ENCODE measurements around the gene NADSYN1.

Gene NADSYN1

GRCh38 chr11:71451596-71452198, 1.3 kb upstream of the NADSYN1 start:
- DNase-seq = no peak

GRCh38 chr11:71452199-71453036, 585 bp upstream of the NADSYN1 start:
- DNase-seq = peak; percentile 53

GRCh38 chr11:71453918-71454304, 908 bp downstream of the NADSYN1 start:
- no peak for DNase-seq

GRCh38 chr11:71454470-71455113, 1.6 kb downstream of the NADSYN1 start:
- DNase-seq = no peak

- DNase-seq = no peak
Measured at GRCh38 chr11:71456294-71456693, 3.3 kb downstream of the NADSYN1 start.

- no peak for DNase-seq
Measured at GRCh38 chr11:71456831-71457230, 3.8 kb downstream of the NADSYN1 start.

GRCh38 chr11:71458146-71459070, 5.4 kb downstream of the NADSYN1 start:
- DNase-seq = no peak

DNA sequence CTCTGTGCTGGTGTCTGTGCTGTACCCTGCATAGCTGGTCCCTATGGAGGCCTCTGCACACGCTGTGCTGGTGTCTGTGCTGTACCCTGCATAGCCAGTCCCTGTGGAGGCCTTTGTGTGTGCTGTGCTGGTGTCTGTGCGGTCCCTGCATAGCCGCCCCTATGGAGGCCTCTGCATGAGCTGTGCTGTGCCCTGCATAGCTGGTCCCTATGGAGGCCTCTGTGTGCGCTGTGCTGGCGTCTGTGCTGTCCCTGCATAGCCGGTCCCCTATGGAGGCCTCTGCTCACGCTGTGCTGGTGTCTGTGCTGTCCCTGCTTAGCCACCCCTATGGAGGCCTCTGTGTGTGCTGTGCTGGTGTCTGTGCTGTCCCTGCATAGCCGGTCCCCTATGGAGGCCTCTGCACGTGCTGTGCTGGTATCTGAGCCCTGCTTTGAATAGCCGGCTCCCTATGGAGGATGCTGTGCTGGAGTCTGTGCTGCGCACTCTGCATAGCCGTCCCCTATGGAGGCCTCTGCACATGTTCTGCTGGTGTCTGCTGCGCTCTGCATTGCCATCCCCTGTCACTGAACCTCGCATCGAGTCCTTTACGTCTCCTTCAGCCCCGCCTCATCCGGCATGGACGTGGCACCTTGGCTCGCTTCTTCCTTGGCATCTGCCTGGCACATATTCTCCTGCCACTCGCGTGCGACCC, 6.2 kb downstream of the NADSYN1 start:
- no peak for DNase-seq

GRCh38 chr11:71459767-71460320, 6.8 kb downstream of the NADSYN1 start:
- no peak for DNase-seq

- DNase-seq = no peak
Measured at GRCh38 chr11:71461696-71462095, 8.7 kb downstream of the NADSYN1 start.

DNA sequence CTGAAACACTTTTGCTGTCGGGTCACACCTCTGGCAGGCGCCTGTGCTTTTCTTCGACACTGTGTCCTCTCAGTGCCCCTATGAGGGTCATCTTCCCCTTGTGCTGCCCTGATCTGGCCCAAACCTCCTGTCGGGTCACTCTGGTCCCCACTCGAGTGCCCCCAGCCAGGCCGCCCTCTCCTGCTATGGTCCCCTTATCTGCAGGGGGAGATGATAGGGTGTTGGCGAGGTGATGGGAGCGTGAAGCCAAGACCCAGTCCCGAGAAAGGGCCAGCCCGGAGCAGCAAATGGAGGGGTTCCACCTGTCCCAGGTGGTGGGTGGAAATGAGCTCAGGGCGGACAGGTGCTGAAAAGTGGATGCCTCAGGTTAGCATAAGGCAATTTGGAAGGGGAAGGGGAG, 9.7 kb downstream of the NADSYN1 start:
- DNase-seq = no peak

DNA sequence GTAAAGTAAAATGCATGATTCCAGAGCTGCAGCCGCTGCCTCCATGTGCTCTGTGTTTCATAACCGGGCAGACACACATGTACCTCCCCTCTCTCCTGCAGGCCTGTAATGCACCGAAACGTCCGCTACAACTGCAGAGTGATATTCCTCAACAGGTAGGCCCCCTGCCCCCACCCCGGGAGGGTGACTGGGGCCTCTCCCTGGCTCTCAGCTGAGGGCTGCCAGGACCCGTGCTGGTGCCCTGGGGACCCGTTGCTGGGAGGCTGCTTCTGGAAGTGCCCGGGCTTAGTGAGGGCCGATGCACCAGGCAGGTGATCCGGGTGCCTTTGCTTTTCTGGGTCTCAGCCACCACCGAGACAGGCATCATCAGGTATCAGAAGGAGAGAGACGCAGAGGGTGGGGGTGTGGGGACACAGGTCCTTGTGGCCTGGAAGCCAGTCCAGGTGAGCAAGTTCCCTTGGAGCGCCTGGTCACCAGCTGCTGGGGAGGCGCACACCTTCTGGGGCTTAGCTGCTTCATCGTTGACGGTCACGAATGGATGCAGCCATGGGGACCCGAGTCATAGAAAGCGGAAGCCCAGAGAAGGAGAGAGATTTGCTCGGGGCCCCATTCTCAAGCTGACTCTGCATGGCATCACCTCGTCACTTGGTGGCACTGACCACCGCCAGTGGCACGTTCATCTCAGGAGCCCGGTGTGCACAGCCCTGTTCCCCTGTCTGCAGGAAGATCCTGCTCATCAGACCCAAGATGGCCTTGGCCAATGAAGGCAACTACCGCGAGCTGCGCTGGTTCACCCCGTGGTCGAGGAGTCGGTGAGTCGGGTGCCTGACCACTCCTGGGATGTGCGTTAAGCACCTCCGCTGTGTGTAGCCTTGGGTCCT, 10.6 kb downstream of the NADSYN1 start:
- no peak for DNase-seq

DNA sequence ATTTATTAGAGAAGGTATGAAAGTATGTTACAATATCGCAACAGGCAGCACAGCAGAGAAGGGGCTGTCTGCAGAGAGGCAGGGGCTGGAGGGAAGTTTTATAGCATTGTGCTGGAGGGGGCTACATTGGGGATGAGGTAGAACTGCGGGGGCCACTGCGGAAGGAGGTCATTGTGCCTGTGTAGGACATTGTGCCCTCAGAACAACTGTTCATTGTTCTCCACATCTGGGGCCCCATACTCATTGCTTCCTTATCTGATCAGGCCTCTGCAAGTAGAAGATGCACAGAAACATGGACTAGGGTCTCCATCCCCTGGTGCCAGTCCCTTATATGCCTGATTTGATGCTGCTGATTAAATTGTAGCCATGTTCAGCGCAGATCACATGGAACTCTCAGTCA, 12.1 kb downstream of the NADSYN1 start:
- no peak for DNase-seq

DNA sequence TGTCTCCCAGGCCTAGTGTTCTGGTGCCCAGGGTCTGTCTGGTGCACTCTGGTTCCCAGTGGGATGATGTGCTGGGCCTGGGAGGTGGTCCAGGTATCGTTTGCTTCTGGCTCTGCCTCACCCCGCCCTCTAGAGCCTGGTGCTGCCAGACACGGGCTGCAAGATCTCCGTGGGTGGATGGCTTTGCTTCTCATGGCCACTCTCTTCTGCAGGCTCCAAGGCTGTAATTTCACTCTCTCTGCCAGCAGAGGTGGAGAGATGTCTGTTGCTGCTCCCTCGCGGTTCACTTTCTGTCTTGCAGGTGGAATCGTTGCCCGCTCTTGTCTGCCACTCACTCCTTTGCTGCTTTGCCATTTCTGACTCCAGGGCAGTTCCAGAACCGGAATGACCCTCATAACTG, 13.4 kb downstream of the NADSYN1 start:
- DNase-seq = no peak

GRCh38 chr11:71467164-71467563, 14.2 kb downstream of the NADSYN1 start:
- no peak for DNase-seq

DNA sequence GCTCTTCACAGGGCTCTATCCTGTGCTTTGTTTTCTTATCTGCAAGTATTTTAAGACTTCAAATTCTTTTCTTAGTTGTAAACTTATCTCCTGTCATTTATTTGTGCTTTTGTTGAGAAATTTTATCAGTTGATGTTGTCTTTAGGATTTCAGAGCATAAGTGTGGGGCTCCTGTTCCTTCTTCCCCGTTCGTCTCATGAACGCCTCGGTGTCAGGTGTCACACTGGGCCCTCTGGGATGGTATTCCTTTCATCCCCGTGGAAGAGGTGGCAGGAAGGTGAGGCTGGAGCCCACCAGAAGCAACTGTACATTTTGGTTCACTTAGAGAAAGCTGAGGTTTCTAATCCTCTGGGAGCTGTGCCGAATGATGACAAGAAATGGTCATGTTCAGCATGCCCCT, 17.9 kb downstream of the NADSYN1 start:
- no peak for DNase-seq

DNA sequence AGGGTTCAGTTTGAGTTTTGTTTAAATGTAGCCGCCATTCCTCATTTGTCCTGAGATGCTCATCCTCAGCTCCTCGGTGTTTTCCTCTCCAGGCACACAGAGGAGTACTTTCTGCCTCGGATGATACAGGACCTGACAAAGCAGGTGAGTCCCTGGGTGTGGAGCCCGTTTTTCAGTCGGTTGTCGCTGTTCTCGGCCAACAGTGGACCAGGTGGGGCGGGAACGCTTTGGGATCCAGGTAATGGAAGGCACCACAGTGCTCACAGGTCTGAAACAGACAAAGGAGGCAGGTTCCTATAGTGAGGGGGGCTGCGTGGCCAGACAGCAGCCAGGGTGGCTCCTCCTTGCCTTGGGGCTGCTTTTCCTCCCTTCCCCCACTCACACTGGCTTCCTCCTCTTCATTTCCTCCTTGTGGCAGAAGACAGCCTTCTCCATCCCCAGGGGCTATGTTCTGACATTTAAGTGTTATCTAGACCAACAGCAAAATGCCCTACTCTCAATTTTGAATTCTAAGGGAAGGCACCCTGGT, 19.4 kb downstream of the NADSYN1 start:
- no peak for DNase-seq

DNA sequence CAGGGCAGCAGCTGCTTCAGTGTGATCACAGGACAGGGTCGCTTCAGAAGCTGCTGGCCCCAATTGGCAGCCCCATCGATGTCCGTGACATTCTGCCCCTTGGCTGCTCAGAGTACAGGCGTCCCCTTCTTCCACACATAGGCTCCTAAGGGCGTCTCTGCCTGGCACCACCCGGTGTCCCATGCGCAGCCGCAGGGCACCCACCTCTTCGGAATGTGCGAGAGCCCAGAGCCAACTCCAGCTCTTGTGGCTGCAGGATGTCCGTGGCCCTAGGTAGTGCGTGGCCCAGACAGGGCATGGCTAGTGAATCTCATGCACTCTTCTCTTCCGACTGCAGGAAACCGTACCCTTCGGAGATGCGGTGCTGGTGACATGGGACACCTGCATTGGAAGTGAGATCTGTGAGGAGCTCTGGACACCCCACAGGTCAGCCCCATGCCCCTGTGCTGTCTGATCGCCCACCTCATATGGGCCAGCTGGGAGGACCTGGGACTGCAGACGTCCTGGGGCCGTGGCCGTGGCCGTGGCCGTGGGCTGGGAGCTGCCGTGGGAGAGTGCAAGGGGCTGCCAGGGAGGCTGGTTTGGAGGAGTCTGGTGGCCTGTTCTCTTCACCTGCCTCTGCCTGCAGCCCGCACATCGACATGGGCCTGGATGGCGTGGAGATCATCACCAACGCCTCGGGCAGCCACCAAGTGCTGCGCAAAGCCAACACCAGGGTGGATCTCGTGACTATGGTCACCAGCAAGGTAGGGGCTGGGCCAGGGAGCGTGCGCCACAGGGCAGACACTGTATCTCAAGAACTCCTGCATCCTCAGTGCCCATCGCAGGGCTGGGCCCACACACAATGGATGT, 20.2 kb downstream of the NADSYN1 start:
- DNase-seq = no peak

DNA sequence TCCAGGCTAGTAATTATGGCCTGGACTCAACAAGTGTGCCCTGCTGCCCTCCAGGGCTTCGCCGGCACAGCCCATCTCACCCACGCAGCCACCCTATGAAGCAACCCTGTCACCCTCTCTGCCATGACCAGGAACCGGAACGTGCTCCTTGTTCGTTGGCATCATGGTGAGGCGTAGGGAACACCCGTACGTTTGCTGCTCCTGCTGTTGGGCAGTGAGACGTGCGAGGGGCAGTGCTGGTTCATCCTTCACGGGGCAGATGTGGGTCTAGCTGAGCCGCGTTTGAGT, 20.7 kb downstream of the NADSYN1 start:
- no peak for DNase-seq

Data from NCI-H1092 (cell line).